Activated CD4-positive, CD25-positive, alpha-beta regulatory T cell treated with anti-CD3 and anti-CD28 coated beads, Interleukin-2, amount 50 U/mL, for 16 hours (primary cell): ENCODE measurements around the gene AIPL1.

Experiments used
- DNase-seq: peaks from one replicate; pipeline ENCODE4 v3.0.0-alpha.2; 2020; ENCODE audit warnings: low read depth, low spot score

Gene AIPL1

DNA sequence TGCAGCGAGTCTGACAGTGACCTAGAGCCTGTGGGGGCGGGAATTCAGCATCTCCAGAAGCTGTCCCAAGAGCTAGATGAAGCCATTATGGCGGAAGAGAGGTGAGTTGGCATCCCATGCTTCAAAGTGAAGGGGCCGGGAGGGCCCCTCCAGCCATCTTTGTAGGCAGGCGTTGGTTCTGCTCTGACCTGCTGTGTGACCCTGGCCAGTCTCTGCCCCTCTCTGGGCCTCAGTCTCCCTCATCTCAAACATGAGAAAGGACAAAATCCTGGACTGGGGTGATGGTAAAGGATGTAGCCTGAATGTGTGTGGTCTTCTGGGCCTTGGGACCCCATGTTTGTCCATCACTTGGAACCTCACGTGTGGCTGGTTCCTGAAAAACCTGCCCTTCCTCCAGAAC lies 14.4 kb upstream of the AIPL1 start:
- DNase-seq, result no peak

DNA sequence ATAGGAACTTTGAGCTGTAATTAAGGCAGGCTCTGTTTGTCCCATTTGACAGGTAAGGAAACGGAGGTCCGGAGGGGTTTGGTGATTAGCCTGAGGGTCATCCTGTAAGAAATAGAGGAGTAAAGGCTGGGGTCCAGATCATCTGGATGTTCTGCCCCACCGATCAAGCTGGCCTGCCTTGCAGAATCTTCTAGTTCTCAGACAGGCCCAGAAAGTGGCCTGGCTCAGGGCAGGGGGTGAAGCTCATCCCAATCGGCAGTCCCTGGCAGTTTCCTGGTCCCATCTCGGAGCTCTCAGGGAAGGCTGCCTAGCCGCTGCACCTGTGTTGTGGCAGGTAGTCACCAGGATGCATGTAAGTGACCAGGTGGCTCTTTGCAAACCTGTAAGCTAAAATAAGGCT lies 13.6 kb upstream of the AIPL1 start:
- DNase-seq, result no peak

DNA sequence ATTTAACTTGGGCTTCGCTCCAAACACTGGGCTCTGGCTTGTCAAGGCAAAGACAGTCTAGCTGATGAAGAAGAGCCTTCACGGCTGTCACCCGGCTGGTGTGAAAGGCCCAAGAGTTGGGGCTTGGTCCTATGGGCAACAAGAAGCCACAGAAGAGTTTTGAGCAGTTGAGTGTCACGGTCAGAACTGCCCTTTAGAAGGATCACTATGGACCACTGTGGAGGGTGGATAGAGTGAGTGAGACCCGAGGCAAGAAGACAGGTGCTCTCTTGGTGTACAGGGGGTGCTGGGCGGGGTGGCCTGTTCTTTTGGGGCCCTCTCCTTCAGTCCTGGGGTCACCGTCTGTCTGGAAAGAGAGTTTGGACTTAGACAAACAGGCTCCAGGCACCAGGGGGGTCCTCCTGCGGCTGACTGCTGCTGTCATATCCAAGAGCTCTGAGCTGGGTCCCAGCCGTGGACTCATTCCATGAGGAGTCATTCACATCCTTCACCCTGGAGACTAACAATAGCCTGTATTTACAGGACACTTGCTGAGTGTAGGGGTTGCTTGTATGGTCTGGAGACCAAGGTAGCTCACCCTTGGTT lies 11.7 kb upstream of the AIPL1 start:
- no peak for DNase-seq

DNA sequence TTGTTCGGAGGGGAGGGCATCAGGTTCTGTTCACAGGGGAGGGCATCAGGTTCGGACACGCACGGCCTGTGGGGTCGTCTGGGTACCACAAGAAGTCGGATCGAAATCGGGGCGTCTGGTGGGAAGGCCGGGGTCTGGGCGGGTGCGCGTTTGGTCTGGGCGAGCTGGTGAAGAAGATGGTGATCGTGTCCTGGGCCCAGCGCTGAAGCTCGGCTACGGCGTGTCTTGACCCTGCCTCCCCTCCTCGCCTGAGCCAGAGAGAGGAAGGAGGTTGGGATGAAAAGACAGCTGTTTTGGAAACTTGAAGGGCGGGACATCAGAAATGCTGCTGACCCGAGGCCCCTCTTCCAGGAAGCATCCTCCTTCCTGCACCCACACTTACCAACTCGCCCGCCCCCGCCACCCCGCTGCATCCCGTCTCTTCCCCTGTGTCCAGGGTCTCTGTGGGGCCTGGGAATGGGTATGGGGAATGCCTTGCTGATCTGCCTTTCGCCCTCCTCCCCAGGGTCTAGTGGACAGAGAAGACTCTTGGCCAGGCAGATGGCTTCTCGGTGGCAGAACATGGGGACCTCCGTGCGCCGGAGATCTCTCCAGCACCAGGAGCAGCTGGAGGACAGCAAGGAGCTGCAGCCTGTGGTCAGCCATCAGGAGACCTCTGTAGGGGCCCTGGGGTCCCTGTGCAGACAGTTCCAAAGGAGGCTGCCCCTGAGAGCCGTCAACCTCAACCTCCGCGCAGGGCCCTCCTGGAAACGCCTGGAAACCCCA lies 9.8 kb upstream of the AIPL1 start:
- DNase-seq, result no peak

DNA sequence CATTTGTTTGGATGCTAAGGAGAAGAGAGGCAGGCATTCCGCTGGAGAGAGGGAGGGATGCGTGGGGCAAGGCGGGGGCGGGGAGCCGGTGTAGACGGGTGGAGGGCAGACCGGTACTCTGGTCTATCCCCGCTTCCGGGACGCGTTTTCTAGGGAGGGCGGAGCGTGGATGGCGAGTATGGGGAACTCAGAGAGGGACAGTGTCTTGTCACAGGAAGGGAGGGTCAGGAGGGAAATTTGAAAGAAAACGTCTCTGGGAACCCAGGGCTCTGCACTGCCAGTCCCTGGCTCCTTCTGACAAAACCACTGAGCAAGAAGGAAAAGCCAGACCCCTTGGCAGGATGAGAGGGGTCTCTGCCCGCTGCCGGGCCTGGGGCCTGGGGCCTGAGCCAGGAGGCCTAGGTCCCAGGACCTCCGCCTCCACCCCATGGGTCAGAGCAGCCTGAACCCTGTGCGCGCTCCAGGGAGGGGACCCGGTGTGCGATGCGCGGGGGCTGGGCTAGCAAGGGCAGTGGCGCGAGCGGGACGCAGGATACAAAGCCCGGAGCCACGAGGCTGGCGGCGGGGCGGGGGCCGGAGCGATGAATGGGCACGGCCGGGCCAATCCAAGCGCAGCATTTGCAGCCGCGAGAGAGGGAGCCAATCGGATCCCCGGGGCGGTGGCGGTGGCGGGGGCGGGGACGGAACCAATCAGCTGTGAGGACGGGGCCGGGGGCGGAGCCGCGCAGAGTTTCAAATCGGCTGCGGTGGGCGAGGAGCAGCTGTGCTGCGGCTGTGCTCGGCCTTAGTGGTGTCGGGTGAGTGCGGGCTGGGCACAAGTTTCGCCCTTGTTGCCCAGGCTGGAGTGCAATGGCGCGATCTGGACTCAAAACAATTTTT lies 9.0 kb upstream of the AIPL1 start, which contains the start of gene PIMREG:
Gene PIMREG (plus strand): TSS at position 764 of the 879 bp plus-strand sequence. CDS start 656 bp downstream, outside the sequence.
- DNase-seq, result peak; percentile 84

DNA sequence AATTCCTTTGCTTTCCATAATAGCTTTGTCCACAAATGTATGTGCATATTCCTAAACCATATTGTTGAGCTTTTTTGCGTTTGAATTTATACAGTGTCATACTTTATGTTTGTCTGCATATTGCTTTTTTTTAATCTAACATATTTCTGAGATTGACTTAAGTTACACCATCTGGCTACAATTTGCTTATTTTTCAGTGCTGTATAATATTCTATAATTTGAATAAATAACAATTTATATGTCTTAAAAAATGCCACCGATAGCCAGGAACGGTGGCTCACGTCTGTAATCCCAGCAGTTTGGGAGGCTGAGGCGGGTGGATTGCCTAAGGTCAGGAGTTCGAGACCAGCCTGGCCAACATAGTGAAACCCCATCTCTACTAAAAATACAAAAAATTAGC lies 7.9 kb upstream of the AIPL1 start:
- DNase-seq, result no peak

DNA sequence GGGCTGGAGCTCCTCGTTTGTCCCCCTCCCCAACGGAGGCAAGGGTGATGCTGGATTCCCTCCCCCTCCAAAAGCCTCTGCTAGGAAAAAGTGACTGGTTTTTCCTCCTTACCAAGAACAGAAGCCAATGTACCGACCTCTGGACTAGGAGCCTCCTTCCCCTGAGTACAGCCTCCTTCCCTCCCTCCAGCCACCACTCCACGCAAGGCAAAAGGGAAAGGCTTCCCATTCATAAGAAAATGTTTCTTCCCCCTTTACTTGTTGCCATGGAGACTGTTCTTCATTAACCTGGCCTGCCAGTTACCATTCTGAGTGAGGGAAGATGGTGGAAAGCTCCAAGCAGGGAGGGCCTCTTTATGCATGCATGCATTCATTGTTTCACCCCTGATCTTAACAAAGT lies 5.0 kb upstream of the AIPL1 start:
- no peak for DNase-seq

DNA sequence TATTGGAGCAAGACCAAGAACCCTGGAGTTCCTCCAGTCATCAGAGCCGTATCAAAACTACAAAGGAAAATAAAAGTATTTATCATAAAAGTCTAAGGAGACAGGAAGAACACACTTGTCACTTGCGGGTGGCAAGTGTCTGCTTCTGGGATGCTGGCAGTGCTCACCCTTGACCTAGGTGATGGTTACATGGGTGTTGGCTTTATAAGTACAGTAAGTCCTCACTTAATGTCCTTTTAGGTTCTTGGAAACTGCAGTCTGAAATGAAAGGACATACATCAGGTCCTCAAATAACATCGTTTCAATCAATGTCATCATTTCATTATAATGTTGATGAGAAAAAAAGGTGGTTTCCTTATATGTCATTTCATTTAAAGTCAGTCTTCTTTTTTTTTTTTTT lies 3.0 kb upstream of the AIPL1 start:
- no peak for DNase-seq

DNA sequence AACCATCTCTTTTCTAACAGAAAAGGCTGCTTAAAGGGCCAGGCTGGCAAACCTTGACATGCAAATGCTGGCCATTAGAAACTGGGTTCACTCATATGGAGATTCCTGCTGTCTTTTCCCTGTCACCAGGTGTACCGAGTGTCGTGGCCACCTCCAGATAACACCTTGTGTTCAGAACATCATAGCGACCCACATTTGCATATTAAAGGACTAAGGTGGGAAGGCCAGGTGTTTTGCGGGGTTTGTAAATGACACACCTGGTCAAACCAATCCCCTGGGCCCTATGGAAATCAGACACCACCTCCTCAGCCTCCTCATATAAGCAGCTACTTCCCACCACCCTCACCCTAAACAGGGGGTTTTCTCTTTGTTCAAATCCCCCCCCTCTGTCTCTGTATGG lies 2.5 kb upstream of the AIPL1 start:
- no peak for DNase-seq

DNA sequence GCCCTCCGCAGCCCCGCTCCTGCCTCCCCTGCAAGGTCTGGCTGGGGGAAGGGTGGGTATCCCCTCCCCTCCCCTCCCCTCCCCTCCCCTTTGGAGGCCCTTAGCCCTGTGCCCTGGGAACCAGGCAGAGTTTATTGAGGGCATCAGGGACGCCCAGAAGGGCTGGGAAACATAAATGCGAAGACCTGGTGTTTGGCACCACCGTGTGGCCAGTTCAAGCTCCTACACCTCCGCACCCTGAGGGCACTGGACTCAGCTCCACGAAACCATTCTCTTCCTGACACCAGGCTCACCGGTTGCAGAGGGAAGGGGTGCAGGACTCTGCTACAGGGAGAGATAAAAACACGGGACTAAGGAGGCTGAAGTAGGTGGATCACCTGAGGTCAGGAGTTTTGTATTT lies 1.0 kb upstream of the AIPL1 start:
- peak; percentile 19 for DNase-seq

DNA sequence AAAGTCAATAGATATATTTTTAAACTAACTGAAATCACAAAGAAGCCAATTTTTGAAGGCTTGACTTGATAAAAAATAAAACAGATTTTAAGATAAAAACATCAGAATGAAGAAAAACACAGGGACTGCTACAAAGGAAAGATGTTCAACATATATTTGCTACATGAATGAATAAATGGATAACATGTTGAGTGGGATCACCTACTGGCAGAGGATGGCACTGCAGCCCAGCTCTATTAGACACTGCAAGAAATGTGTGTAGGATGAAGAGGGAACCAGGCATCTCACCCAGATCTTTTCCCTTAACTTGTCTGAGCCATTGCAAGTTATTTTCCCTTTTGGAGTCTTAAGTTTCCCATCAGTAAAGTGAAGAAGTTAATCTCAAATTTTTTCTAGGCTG lies 4.2 kb downstream of the AIPL1 start:
- no peak for DNase-seq

DNA sequence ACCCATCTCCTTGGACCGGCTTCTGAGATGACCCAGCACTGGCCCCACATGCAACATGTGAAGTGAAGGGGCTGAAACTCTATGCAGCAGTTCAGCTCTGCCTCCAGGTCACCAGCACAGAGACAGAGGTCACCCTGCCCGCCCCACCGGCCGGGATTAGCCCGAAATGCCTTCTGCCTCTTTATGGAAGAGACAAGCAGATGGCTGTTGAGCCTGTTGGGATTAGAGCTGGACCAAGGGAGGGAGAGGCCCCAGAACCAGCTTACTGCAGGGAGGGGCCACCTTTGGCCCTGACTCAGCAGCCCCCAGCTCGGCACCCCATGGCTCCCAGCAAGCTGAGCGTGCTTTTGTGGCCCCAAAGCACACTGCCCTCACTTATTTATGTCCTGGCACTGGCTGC lies 5.7 kb downstream of the AIPL1 start:
- DNase-seq, result no peak

DNA sequence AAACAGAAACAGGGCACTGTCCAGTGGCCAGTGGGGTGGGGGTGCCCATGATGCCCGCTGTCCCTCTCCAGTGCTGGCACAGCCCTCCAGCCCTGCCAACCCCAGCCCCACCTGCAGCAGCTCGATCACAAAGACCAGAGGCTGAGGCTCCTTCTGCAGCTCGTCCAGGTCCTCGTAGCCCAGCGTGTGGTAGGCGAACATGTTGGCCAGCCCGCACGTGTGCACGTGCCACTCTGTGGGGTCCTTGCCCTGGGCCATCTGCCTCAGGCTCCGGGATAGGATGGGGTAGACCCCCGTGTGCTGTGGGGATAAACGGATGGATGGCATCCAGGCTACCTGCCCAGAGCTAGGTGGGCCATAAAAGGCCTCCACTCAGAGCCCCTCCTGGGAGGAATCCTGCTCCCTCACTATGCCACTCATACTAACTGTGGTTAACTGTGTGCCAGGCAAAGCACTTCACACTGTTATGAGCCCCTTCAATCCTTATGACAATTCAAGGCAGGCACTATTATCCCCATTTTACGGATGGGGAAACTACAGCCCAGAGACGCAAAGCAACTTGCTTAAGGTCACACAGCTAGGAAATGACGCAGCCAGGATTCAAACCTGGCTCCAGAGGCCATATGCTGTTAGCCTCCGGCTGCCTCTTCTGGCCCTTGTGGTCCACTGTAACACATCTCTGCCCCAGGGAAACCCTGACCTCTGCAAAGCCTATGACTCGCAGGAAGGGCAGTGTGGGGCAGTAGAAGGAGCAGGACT lies 6.5 kb downstream of the AIPL1 start:
- no peak for DNase-seq

DNA sequence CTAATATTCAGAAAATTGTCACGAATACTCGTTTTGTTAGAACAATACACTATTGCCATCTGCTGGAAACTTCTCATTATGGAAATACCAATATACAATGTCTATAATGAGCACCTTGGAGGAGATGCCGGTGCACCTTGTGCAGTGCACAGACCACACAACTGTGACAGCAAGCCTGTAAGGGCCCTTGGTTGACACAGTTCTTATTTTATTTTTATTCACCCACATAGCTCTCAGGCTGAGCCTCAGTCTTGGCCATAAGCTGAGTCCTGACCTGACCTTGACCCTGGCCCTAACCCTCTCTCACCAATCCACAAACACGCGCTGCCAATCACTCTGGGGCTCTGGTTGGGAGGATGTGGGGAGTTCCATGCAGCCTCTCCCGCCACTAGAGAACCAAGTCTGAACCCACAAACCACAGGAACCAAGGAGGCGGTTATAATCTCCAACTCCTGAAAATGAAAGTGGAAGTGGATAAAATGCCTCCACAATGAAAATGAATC lies 7.6 kb downstream of the AIPL1 start:
- DNase-seq, result no peak

DNA sequence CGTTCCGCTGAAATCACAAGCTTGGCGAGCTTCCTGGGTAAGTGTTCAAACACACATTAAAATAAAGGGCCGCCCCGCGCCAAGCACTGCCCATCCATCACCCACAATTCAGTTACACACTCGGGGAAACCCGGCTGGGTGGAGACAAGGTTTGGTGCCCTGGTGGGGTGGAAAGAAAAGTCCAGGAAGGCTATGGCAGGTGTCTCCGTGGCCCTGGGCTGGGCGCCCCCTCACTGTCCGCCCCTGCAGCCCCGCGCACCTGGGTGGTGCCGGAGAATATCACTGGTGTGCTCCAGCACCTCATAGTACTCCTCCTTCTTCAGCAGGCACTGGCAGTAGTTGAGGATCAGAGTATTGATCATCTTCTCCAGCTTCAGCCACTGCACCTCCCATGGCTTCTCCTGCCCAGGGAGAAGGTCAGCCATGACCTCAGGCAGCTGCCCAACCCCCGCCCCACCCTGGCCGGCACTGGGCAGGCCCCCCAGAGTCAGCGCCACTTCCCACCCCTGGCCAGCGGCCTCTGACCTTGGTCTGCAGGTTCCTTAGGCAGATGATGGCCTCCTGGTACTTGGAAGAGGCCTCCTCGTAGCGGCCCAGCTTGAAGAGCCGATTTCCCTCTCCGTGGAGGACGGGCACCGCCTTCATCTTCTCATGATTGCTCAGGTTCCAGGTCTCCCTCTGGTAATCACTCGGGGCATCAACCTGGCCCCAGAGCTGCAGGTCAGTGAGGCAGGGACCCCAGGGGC lies 8.4 kb downstream of the AIPL1 start:
- no peak for DNase-seq

DNA sequence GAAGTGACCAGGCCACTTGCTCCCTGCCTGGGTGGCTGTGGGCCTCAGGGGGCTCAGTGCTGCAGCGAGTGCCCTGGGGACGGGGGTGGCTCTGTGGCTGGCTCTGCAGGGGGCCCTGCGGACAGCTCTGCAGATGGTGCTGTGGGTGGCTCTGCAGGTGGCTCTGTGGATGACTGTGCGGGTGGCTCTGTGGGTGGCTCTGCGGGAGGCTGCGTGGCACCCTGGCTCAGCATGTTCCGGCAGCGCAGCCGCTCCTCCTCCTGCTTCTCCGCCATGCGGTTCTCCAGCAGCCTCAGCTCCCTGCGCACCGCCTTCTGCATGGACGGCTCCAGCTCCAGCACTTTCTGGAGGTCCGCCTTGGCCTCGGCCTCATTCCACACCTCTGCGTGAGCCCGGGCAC lies 9.5 kb downstream of the AIPL1 start:
- no peak for DNase-seq

DNA sequence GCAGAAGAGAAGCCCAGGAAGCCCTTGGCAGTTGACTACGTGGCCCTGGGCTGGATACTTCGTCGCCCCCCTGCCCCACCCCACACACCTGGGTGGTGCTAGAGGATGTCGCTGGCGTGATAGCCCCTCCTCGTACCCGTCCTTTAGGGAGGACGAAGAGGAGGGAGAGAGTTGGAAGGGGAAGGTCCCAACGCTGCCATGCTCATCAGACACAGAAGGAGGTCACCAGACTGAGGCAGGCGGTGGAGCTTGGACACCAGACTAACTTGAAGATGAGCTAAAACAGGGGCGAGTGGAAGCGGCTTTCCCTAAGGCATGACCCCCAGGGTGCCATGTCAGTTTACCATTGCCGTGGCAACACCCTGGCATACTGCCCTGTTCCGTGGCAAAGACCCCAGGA lies 11.0 kb downstream of the AIPL1 start:
- no peak for DNase-seq

DNA sequence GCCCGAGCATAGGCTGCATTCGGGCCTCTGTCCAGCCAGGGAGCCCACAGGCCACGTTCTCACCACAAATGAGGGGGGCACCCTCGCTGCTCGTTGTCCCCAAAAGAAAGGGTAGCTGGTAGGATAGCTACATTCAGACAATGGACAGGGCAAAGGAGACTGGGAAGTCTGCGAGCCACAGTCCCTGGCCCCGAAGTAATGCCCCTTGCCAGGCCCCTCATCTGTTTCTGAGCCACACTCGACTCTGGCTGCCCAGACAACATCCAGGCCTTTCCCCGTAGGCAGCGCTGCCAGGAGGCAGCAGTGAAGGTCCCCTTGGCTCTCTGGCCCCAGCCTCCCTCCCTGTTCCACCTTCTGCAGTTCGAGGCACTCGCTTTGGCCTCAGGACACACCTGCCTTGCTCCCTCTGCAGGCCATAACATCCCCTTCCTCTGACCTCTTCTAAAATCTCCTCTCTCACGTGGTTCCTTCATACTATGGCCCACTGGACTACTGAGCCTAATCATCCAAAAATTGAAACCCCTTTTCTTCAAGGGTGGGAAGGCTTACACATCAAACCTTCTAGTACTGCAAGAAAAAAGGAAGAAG lies 12.2 kb downstream of the AIPL1 start:
- DNase-seq, result no peak

DNA sequence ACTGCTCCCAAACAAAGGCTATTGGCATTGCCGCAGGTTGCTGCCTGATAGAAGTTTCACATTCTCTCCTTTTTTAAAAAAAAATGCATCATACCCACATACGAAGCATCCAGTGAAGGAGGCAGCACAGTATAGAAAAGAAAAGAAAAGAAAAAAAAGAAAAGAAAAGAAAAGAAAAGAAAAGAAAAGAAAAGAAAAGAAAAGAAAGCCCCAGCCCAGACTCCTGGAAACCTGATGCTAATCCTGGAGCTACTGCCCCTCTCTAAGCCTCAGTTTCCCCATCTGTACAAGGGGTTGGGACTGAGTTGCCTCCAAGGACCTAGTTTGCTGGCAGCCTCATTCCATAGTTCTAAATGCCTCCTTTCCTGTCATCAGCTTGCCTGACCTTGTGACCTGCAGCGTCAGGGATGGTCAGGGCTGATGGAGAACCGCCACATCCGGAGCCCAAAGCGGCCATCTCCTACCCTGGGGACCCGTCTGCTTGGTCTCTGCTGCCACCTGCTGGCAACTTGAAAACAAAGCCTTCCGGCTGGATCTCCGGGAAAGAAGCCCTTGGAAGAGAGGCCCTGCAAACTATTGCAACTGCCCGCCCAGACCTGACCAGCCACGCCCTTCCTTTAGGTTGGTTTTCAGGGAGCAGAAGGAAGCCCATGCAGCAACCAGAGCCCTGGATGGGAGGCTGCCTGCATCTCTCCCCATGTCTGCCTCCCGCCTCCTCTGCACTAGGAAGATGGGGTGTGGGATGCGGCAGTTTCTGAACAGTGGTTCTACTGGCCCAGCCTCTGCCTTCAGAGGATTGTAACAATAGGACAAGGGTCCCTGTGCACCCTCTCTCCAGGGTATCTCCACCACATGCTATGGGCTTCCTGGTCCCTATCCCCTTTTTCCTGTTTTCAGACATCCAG lies 13.0 kb downstream of the AIPL1 start:
- DNase-seq, result peak; percentile 52
